K562 (cell line): ENCODE measurements around the gene CFL1. TPM values are rescaled to one million over a fixed set of nuclear protein-coding genes. Genes with fewer than 3 reads are reported as not detected.

Experiments
- CTCF ChIP-seq, 3 experiments: IDR thresholded peaks in 2 of 3; conservative IDR thresholded peaks in 1 of 3; 2 replicates each; pipeline ENCODE4 v1.5.1; 2011 to 2012; ENCODE audit warnings: low read length in 3 of 3, mild to moderate bottlenecking in 3 of 3, control low read depth in 2 of 3, improper control_type of control experiment in 1 of 3, inconsistent platforms in 1 of 3, low read depth in 1 of 3, mixed read lengths in 1 of 3, moderate library complexity in 1 of 3; ENCODE audit not compliant: insufficient read depth in 2 of 3
- E2F4 ChIP-seq: sonication (generic); formaldehyde crosslinking; IDR thresholded peaks from 2 replicates; pipeline ENCODE4 v1.8.0; 2022; ENCODE audit warnings: mild to moderate bottlenecking, low read depth, missing genetic modification reagents
- GATA2 ChIP-seq: sonication (generic); formaldehyde crosslinking; IDR thresholded peaks from 2 replicates; pipeline ENCODE4 v1.4.0; 2020; ENCODE audit warnings: mild to moderate bottlenecking, missing genetic modification reagents
- HDAC1 ChIP-seq, 2 experiments: fragments of 450-650 bp; IDR thresholded peaks; 2 replicates each; pipeline ENCODE4 v1.6.1; 2016 to 2017; ENCODE audit warnings: inconsistent platforms in 1 of 2, mild to moderate bottlenecking in 1 of 2, moderate library complexity in 1 of 2
- HDAC3 ChIP-seq: fragments of 450-650 bp; IDR thresholded peaks from 2 replicates; pipeline ENCODE4 v1.6.1; 2018; ENCODE audit warnings: borderline replicate concordance, mild to moderate bottlenecking, moderate library complexity; ENCODE audit not compliant: partially characterized antibody
- KLF13 ChIP-seq: fragments of 450-650 bp; IDR thresholded peaks from 2 replicates; pipeline ENCODE4 v1.6.1; 2016; ENCODE audit warnings: missing genetic modification characterization, low read depth, mild to moderate bottlenecking, missing compliant biosample characterization, moderate library complexity, borderline replicate concordance
- MCM7 ChIP-seq, 2 experiments: fragments of 450-650 bp; IDR thresholded peaks; 2 replicates each; pipeline ENCODE4 v1.6.1; 2016 to 2018
- NR2F6 ChIP-seq: fragments of 450-650 bp; formaldehyde crosslinking; IDR thresholded peaks from 2 replicates; pipeline ENCODE4 v1.4.0; 2020; ENCODE audit warnings: mild to moderate bottlenecking
- PTRF ChIP-seq: fragments of 450-650 bp; IDR thresholded peaks from 2 replicates; pipeline ENCODE4 v1.6.1; 2016; ENCODE audit warnings: mild to moderate bottlenecking, missing genetic modification characterization, missing compliant biosample characterization
- RBM39 ChIP-seq: fragments of 200-400 bp; formaldehyde crosslinking; optimal IDR thresholded peaks from 2 replicates; pipeline ENCODE3; 2018; ENCODE audit warnings: low read depth, low read length
- RERE ChIP-seq: sonication (generic); formaldehyde crosslinking; IDR thresholded peaks from 2 replicates; pipeline ENCODE4 v1.8.0; 2023; ENCODE audit warnings: missing genetic modification reagents, mild to moderate bottlenecking, borderline replicate concordance
- U2AF2 ChIP-seq: fragments of 200-400 bp; formaldehyde crosslinking; optimal IDR thresholded peaks from 2 replicates; pipeline ENCODE3; 2017; ENCODE audit warnings: low read depth, mild to moderate bottlenecking, low read length
- ZNF398 ChIP-seq: fragments of 250-450 bp; sonication (Bioruptor Pico); IDR thresholded peaks from 2 replicates; pipeline ENCODE4 v1.8.0; 2021; ENCODE audit warnings: moderate library complexity, mild to moderate bottlenecking, inconsistent platforms
- ZNF445 ChIP-seq: fragments of 250-450 bp; sonication (Bioruptor Pico); IDR thresholded peaks from 2 replicates; pipeline ENCODE4 v1.4.0; 2020; ENCODE audit warnings: low read depth, mild to moderate bottlenecking, moderate library complexity
- ZNF79 ChIP-seq: fragments of 250-450 bp; sonication (Bioruptor Pico); IDR thresholded peaks from 2 replicates; pipeline ENCODE4 v1.4.0; 2020; ENCODE audit warnings: low read depth, mild to moderate bottlenecking, moderate library complexity
- polyA plus RNA-seq, 8 experiments: library from polyadenylated mRNA; depleted of rRNA in 4 of 8; stranded (reverse) in 5 of 8; unstranded in 3 of 8; fragments of >200 nt; fragmentation: Nextera tagmentation in 2 of 8; fragmentation: Illumina TruSeq in 1 of 8; extraction: Ambion mirVana in 2 of 8; extraction: Trizol in 1 of 8; gene quantifications; 2 replicates each; pipeline versions ENCODE4 v1.2.1 to v1.2.3, GENCODE V29; 2011 to 2014; ENCODE audit warnings: inconsistent platforms in 1 of 8, missing spikeins in 1 of 8
- total RNA-seq, 7 experiments: library from RNA; depleted of rRNA in 6 of 7; stranded (reverse); fragments of >200 nt in 6 of 7; fragmentation: Illumina TruSeq in 2 of 7; extraction: Trizol in 2 of 7; gene quantifications; 2 replicates each; pipeline versions ENCODE4 v1.2.1 to v1.2.3, GENCODE V29; 2011 to 2021; ENCODE audit warnings: low replicate concordance in 1 of 7

CFL1 gene
- total and polyA plus RNA-seq, 9 of the 15 experiments (the other 6 are each of a cell fraction or from before 2014, with no cell fraction given): 105 to 1,101 (median 859) TPM

- no peak for TF ChIP-seq E2F4 (CRISPR knock-in tag)
- TF ChIP-seq HDAC1 (IDR thresholded peaks at IDR 0.05): 0 out of 4 replicates have a peak, but pooled peaks of 1 of the 2 experiments have one; percentile 40
- TF ChIP-seq ZNF445 (CRISPR knock-in tag): no peak
- no peak for TF ChIP-seq U2AF2
- TF ChIP-seq CTCF (IDR thresholded peaks at IDR 0.05 in 2 of 3, conservative IDR thresholded peaks at IDR 0.05 in 1 of 3; ENCODE audit: insufficient read depth in 2 of 3, low read depth in 1 of 3, low read length in 3 of 3): no peak
- TF ChIP-seq RERE (CRISPR knock-in tag): no peak
- TF ChIP-seq NR2F6 (CRISPR knock-in tag): no peak
- no peak for TF ChIP-seq PTRF (tag)
- no peak for TF ChIP-seq RBM39
- TF ChIP-seq ZNF79 (CRISPR knock-in tag): no peak
- TF ChIP-seq HDAC3: no peak
- no peak for TF ChIP-seq ZNF398 (CRISPR knock-in tag)
- TF ChIP-seq MCM7 (IDR thresholded peaks at IDR 0.05): no peak
- TF ChIP-seq KLF13 (tag): no peak
- no peak for TF ChIP-seq GATA2
Measured at GRCh38 chr11:65859812-65860277, 1.9 kb upstream of the CFL1 start (continued).
